ENCODE measurements around the gene LRP5. TPM values are rescaled to one million over a fixed set of nuclear protein-coding genes. Genes with fewer than 3 reads are reported as not detected.
"Not testable (repeated sequence)": the region's sequence is repeated elsewhere in the genome, so short reads cannot be mapped to it uniquely, and the experiment has no call there.

Gene LRP5
- total RNA-seq, 1 donor from 2014 or later: 17.4 TPM

DNA sequence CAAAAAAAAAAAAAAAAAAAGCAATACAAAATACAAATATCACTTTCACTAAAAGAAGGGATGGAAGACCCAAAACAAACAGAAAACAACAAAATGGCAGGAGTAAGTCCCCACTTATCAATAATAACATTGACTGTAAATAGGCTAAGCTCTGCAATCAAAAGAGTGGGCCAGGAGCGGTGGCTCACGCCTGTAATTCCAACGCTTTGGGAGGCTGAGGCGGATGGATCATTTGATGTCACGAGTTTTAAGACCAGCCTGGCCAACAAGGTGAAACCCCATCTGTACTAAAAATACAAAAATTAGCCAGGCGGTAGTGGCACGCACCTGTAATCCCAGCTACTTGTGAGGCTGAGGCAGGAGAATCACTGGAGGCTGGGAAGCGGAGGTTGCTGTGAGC is 138.3 kb downstream of the LRP5 start:
- no peaks in the 10 kb centered on the region for H3K4me1 Mint-ChIP-seq (ENCODE audit: low read depth, unreplicated experiment)
- H3K4me3 Mint-ChIP-seq (ENCODE audit: unreplicated experiment): no peak overlapping the region
- DNase-seq: no peak
- no peak overlapping the region for H3K27ac Mint-ChIP-seq (ENCODE audit: unreplicated experiment)
- no peak for TF ChIP-seq CTCF (IDR thresholded peaks at IDR 0.05; ENCODE audit: partially characterized antibody, unreplicated experiment)
- H3K27me3 Mint-ChIP-seq (ENCODE audit: unreplicated experiment): peaks cover 6% of the 10 kb centered on the region
- no peaks in the 10 kb centered on the region for H3K36me3 Mint-ChIP-seq (ENCODE audit: unreplicated experiment)
- H3K9me3 Mint-ChIP-seq (ENCODE audit: unreplicated experiment): no peaks in the 10 kb centered on the region

- no peaks in the 10 kb centered on the region for H3K36me3 Mint-ChIP-seq (ENCODE audit: unreplicated experiment)
- DNase-seq: no peak
- H3K4me3 Mint-ChIP-seq (ENCODE audit: unreplicated experiment): no peak overlapping the region
- H3K9me3 Mint-ChIP-seq (ENCODE audit: unreplicated experiment): peaks cover 1% of the 10 kb centered on the region
- H3K27me3 Mint-ChIP-seq (ENCODE audit: unreplicated experiment): peaks cover 8% of the 10 kb centered on the region
- no peak for TF ChIP-seq CTCF (IDR thresholded peaks at IDR 0.05; ENCODE audit: partially characterized antibody, unreplicated experiment)
- H3K4me1 Mint-ChIP-seq (ENCODE audit: low read depth, unreplicated experiment): no peaks in the 10 kb centered on the region
- no peak overlapping the region for H3K27ac Mint-ChIP-seq (ENCODE audit: unreplicated experiment)
These were observed 142.4 kb downstream of the LRP5 start for GRCh38 chr11:68454767-68455166.

GRCh38 chr11:68455485-68455884 is 143.1 kb downstream of the LRP5 start:
- no peak overlapping the region for H3K4me3 Mint-ChIP-seq (ENCODE audit: unreplicated experiment)
- TF ChIP-seq CTCF (IDR thresholded peaks at IDR 0.05; ENCODE audit: partially characterized antibody, unreplicated experiment): no peak
- H3K27ac Mint-ChIP-seq (ENCODE audit: unreplicated experiment): no peak overlapping the region
- peaks cover 11% of the 10 kb centered on the region for H3K27me3 Mint-ChIP-seq (ENCODE audit: unreplicated experiment)
- H3K9me3 Mint-ChIP-seq (ENCODE audit: unreplicated experiment): peaks cover 7% of the 10 kb centered on the region
- no peaks in the 10 kb centered on the region for H3K4me1 Mint-ChIP-seq (ENCODE audit: low read depth, unreplicated experiment)
- no peak for DNase-seq
- no peaks in the 10 kb centered on the region for H3K36me3 Mint-ChIP-seq (ENCODE audit: unreplicated experiment)

DNA sequence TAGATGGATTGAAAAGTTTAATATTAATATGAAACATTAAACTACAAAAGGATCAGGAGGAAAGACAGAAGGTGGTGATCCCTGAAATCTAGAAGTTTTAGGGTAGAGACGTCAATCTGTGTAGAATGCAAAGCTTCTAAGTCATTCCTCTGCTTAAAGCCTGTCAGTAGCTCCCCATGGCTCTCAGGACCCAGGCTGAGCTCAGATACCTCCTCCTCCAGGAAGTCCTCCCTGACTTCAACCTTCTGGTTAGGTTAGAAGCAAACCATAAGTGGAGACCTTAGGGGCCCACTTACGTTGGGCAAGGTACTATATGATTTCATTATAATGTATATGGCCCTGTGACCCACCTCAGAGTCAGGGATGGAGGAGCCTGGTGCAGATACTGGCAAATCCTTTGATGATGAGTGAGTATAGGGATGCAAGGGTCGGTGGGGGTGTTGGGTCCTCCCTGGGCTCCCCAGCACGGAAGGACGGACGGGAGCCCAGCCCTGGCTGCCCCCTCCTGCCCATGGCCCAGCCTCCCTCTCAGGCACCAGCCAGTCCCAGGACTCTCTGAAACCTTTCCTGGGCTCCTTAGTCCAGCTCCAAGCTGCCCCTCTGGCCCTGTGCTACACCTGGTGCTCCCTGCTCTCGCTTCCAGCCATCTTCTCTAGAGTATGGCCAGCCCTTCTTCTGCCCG is 145.0 kb downstream of the LRP5 start:
- H3K9me3 Mint-ChIP-seq (ENCODE audit: unreplicated experiment): peaks cover 7% of the 10 kb centered on the region
- H3K27ac Mint-ChIP-seq (ENCODE audit: unreplicated experiment): no peak overlapping the region
- peaks cover 4% of the 10 kb centered on the region for H3K4me1 Mint-ChIP-seq (ENCODE audit: low read depth, unreplicated experiment)
- no peak for TF ChIP-seq CTCF (IDR thresholded peaks at IDR 0.05; ENCODE audit: partially characterized antibody, unreplicated experiment)
- peaks cover 15% of the 10 kb centered on the region for H3K27me3 Mint-ChIP-seq (ENCODE audit: unreplicated experiment)
- no peak for DNase-seq
- H3K36me3 Mint-ChIP-seq (ENCODE audit: unreplicated experiment): no peaks in the 10 kb centered on the region
- no peak overlapping the region for H3K4me3 Mint-ChIP-seq (ENCODE audit: unreplicated experiment)

- no peak for TF ChIP-seq CTCF (IDR thresholded peaks at IDR 0.05; ENCODE audit: partially characterized antibody, unreplicated experiment)
- Mint-ChIP-seq H3K9me3 (ENCODE audit: unreplicated experiment) (peaks cover 7% of the 10 kb centered on the region), H3K27ac (ENCODE audit: unreplicated experiment) (no peak overlapping the region), H3K4me3 (ENCODE audit: unreplicated experiment) (peak overlapping the region; percentile 38), H3K36me3 (ENCODE audit: unreplicated experiment) (no peaks in the 10 kb centered on the region), H3K4me1 (ENCODE audit: low read depth, unreplicated experiment) (peaks cover 7% of the 10 kb centered on the region), H3K27me3 (ENCODE audit: unreplicated experiment) (peaks cover 15% of the 10 kb centered on the region)
- no peak for DNase-seq
These were observed 145.5 kb downstream of the LRP5 start for GRCh38 chr11:68457898-68458249.

DNA sequence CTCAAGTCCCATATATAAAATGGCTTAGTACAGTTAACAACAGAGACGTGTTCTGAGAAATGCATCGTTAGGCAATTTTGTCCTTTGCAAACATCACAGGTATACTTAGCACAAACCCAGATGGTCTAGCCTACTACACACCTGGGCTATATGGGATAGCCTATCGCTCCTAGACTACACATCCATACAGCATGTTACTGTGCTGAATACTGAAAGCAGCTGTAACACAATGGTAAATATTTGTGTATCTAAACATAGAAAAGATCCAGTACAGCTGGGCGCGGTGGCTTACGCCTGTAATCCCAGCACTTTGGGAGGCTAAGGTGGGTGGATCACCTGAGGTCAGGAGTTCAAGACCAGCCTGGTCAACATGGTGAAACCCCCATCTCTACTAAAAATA is 145.9 kb downstream of the LRP5 start:
- not testable (repeated sequence) for H3K36me3 Mint-ChIP-seq (ENCODE audit: unreplicated experiment); H3K4me1 Mint-ChIP-seq (ENCODE audit: low read depth, unreplicated experiment); H3K27ac Mint-ChIP-seq (ENCODE audit: unreplicated experiment); H3K9me3 Mint-ChIP-seq (ENCODE audit: unreplicated experiment); DNase-seq
- Mint-ChIP-seq H3K27me3 (ENCODE audit: unreplicated experiment) (peaks cover 15% of the 10 kb centered on the region), H3K4me3 (ENCODE audit: unreplicated experiment) (peak overlapping the region; percentile 38)
